Endothelial cell (in vitro differentiated cells): ENCODE results near the gene OR2H1. TPM values are rescaled to one million over a fixed set of nuclear protein-coding genes. Genes with fewer than 3 reads are reported as not detected.

Experiments
- DNase-seq: peaks from one replicate; pipeline ENCODE4 v3.0.0; 2021; ENCODE audit warnings: low spot score
- H3K27ac Mint-ChIP-seq: one replicate; pipeline ENCODE4 v1.8.0; 2021; ENCODE audit warnings: mixed read lengths, inconsistent platforms; ENCODE audit not compliant: unreplicated experiment
- H3K27me3 Mint-ChIP-seq: one replicate; pipeline ENCODE4 v1.8.0; 2021; ENCODE audit warnings: mild to moderate bottlenecking, moderate library complexity, mixed read lengths, inconsistent platforms; ENCODE audit not compliant: unreplicated experiment
- H3K36me3 Mint-ChIP-seq: one replicate; pipeline ENCODE4 v1.8.0; 2021; ENCODE audit warnings: mild to moderate bottlenecking, low read depth, mixed read lengths, inconsistent platforms; ENCODE audit not compliant: unreplicated experiment
- H3K4me1 Mint-ChIP-seq: one replicate; pipeline ENCODE4 v1.8.0; 2021; ENCODE audit warnings: mild to moderate bottlenecking, mixed read lengths, inconsistent platforms; ENCODE audit not compliant: unreplicated experiment
- H3K4me3 Mint-ChIP-seq: one replicate; pipeline ENCODE4 v1.8.0; 2021; ENCODE audit warnings: mild to moderate bottlenecking, mixed read lengths, inconsistent platforms; ENCODE audit not compliant: unreplicated experiment
- H3K9me3 Mint-ChIP-seq: one replicate; pipeline ENCODE4 v1.8.0; 2021; ENCODE audit warnings: mixed read lengths, inconsistent platforms; ENCODE audit not compliant: unreplicated experiment
- CTCF ChIP-seq: fragments of 200-600 bp; sonication (generic); IDR thresholded peaks from one replicate; pipeline ENCODE4 v1.5.0; 2021; ENCODE audit warnings: antibody characterized with exemption; ENCODE audit not compliant: unreplicated experiment
- total RNA-seq: library from RNA; stranded (reverse); fragmentation: NEBNext Ultra II Directional; extraction: Animal tissue kit (Norgen Biotek cat#: 25700); gene quantifications from one replicate; pipeline ENCODE4 v1.2.1, GENCODE V29; 2021; ENCODE audit not compliant: unreplicated experiment

The OR2H1 gene
- total RNA-seq, 1 donor from 2014 or later, result not detected

GRCh38 chr6:29504961-29505360 lies 48.0 kb downstream of the OR2H1 start:
- no peak for DNase-seq
- peaks cover 4% of the 10 kb centered on the region for H3K4me1 Mint-ChIP-seq
- H3K27me3 Mint-ChIP-seq, result peaks cover 5% of the 10 kb centered on the region
- no peak overlapping the region for H3K4me3 Mint-ChIP-seq
- no peaks in the 10 kb centered on the region for H3K36me3 Mint-ChIP-seq
- TF ChIP-seq CTCF, result no peak
- no peaks in the 10 kb centered on the region for H3K9me3 Mint-ChIP-seq
- H3K27ac Mint-ChIP-seq, result no peak overlapping the region

- DNase-seq, result no peak
- no peak for TF ChIP-seq CTCF
- peaks cover 5% of the 10 kb centered on the region for H3K27me3 Mint-ChIP-seq
- H3K4me3 Mint-ChIP-seq, result no peak overlapping the region
- no peaks in the 10 kb centered on the region for H3K9me3 Mint-ChIP-seq
- H3K27ac Mint-ChIP-seq, result no peak overlapping the region
- peaks cover 6% of the 10 kb centered on the region for H3K4me1 Mint-ChIP-seq
- H3K36me3 Mint-ChIP-seq, result no peaks in the 10 kb centered on the region
These were observed 48.9 kb downstream of the OR2H1 start for GRCh38 chr6:29505808-29506207.

DNA sequence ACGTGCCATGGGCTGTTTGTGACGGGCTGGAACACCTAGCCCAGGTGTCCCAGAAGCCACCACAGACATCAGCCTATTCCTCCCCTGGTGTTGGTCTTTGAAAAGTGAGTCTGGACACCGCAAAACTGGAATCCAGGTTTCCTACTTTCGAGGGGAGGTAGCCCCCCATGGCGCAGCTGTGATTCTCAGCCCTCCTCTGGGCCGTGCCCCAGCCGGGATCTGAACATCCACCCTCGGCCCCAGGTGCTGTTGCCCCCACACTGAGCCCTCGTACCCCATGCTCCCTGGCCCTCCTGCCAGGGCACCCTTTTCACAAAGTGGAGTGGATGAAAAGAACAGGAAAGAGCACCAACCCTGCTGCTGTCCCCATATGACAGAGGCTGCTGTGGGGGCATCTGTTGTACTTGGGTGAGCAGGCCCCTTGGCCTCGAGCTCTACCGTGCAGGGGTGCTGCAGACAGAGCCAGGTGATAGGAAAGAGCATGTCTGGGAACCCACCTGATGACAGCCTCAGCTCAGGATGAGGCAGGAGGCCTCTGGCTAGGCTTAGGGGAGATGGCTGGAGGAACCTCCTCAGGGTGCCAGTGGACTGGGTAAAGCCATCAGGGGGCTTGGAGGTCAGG lies 49.6 kb downstream of the OR2H1 start:
- Mint-ChIP-seq H3K9me3 (no peaks in the 10 kb centered on the region), H3K4me1 (peaks cover 6% of the 10 kb centered on the region), H3K36me3 (no peaks in the 10 kb centered on the region), H3K27me3 (peaks cover 5% of the 10 kb centered on the region), H3K27ac (no peak overlapping the region), H3K4me3 (no peak overlapping the region)
- no peak for DNase-seq
- TF ChIP-seq CTCF, result no peak

- Mint-ChIP-seq H3K9me3 (no peaks in the 10 kb centered on the region), H3K4me1 (peaks cover 6% of the 10 kb centered on the region), H3K36me3 (no peaks in the 10 kb centered on the region), H3K27me3 (peaks cover 5% of the 10 kb centered on the region), H3K27ac (no peak overlapping the region), H3K4me3 (no peak overlapping the region)
- no peak for TF ChIP-seq CTCF
- no peak for DNase-seq
These were observed 50.4 kb downstream of the OR2H1 start for GRCh38 chr6:29507319-29507718.

DNA sequence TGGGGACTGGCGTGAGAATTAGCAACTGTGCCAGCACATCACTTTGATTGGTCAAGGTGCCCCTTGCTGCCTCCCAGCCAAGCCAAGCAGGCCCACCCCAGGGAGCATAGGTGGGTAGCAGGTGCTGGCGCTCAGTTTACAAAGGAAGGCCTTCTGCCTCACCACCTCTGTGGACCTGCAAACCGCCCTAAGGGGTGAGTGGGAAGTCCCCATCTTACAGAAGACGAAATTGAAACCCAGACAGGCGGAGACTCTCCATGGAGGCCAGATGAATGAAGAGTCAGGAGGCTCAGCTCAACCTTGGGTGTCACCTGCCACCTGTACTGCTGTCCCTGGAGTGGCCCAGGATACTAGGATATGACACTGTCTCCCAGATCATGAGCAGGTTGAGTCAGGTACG lies 52.3 kb downstream of the OR2H1 start:
- Mint-ChIP-seq H3K36me3 (no peaks in the 10 kb centered on the region), H3K27ac (no peak overlapping the region), H3K9me3 (no peaks in the 10 kb centered on the region), H3K4me1 (peaks cover 3% of the 10 kb centered on the region), H3K4me3 (no peak overlapping the region), H3K27me3 (peaks cover 3% of the 10 kb centered on the region)
- TF ChIP-seq CTCF, result no peak
- no peak for DNase-seq
